Measurements from ENCODE around the gene PSMD6.

DNA sequence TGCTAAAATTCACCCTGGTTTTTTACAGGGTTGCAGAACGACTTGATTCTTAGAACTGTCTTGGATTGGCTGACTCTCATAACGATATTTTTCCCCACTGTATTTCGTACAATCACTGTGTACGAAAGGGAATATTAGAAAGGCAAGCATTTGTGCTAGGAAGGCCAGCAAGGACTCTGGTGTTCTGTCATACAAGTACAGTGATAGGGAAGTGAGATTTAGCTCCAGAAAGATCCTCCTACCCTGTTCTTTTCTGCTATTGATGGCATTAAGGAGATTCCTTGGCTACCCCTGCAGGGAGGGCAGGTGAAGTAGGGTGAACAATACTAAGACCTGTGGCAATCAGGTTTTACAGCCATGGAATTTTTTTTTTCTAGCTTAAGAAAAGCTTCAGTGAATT is 57.3 kb downstream of the PSMD6 start:
- TF ChIP-seq ZNF274 (IDR thresholded peaks at IDR 0.05; ENCODE audit: low read depth, low read length) (no peak), SUZ12 (IDR thresholded peaks at IDR 0.05; ENCODE audit: extremely low read depth, insufficient read depth, insufficient read length) (no peak), YY1 (IDR thresholded peaks at IDR 0.05; ENCODE audit: insufficient read depth, insufficient read length) (no peak)

All from NT2/D1 (cell line).